IPS-NIHi11 (cell line): ENCODE results near the gene LAX1.

Experiments used
- DNase-seq: peaks from one replicate; pipeline ENCODE4 v3.0.0; 2012; ENCODE audit warnings: mixed read lengths, low spot score

LAX1 gene

GRCh38 chr1:203813581-203814341 lies 48.8 kb downstream of the LAX1 start:
- DNase-seq = no peak

GRCh38 chr1:203818399-203818798 lies 53.4 kb downstream of the LAX1 start:
- no peak for DNase-seq

GRCh38 chr1:203823306-203823705 lies 58.3 kb downstream of the LAX1 start:
- no peak for DNase-seq
